ENCODE results near the gene PPP4C. TPM values are rescaled to one million over a fixed set of nuclear protein-coding genes. Genes with fewer than 3 reads are reported as not detected.
A peak's percentile ranks its signal among the peaks of the same experiment; 100 is the strongest.

Gene PPP4C
- total RNA-seq, 1 experiment from 2014 or later: 165 TPM

DNA sequence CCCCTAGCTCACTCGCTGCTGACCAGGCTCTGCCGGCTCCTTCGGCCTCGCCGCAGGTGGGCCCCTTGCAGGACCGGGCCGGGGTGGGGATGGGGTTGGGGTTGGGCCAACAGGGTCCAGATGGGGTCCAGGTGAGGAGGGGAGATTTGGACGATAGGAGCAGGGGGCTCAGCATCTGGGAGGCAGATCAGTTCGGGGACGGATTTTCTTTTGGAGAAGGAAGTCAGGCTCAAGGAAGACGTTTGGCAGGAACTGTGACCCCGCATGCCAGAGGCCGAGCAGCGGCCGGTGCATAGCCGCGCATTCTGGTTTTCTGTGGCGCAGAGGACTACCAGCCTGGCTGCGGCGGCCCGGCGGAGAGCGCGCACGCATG, 11.1 kb upstream of the PPP4C start:
- no peaks in the 10 kb centered on the region for H3K9me2 ChIP-seq (ENCODE audit: insufficient read depth)
- BruUV-seq (replicated peaks): no TSS peak
- H3K27ac ChIP-seq (ENCODE audit: low read depth, low read length): peak overlapping the region; percentile 100
- peak overlapping the region; percentile 95 for H3K4me2 ChIP-seq (ENCODE audit: low read length)
- ATAC-seq (peak; percentile 7), DNase-seq (ENCODE audit: low read depth, low spot score) (no peak)
- H3K36me3 ChIP-seq (ENCODE audit: control insufficient read depth in 1 of 2, insufficient read depth in 2 of 2, low read length in 2 of 2): peaks cover 19 to 36% of the 10 kb centered on the region in 2 experiments
- H3K4me1 ChIP-seq (ENCODE audit: control insufficient read depth in 1 of 2, insufficient read depth in 2 of 2, low read length in 2 of 2): peaks cover 25 to 49% of the 10 kb centered on the region in 2 experiments
- POLR2A ChIA-PET: interaction anchor here (0.6 to 2.7 kb wide), 6 partner anchors 8 to 1752 kb away, joined by 4 to 13 read pairs (median 10); partner anchors contain the start of gene TBX6
- TF ChIP-seq EGR1 (IDR thresholded peaks at IDR 0.05; ENCODE audit: low read depth) (no peak), ZFX (IDR thresholded peaks at IDR 0.05) (peak; percentile 80), POLR2A (IDR thresholded peaks at IDR 0.05; ENCODE audit: borderline replicate concordance, extremely low read depth, insufficient read depth, insufficient read length) (peak; percentile 74)
- peak overlapping the region; percentile 99 for H3K9ac ChIP-seq (ENCODE audit: low read length)
- no peaks in the 10 kb centered on the region for H3K27me3 ChIP-seq (ENCODE audit: insufficient read depth, low read length)
- H2AFZ ChIP-seq (ENCODE audit: low read depth, low read length, poor library complexity, severe bottlenecking): no peak overlapping the region
- intact Hi-C loops (cut with micrococcal nuclease): no loop called here
- RAD21 ChIA-PET (ENCODE audit: low non-redundant PET in 1 of 2, low total read pairs in 2 of 2, uncharacterized antibody in 2 of 2, unreplicated experiment in 2 of 2): no interaction called here
- peaks cover 8% of the 10 kb centered on the region; the same call in 1 of the 2 replicates for H4K20me1 ChIP-seq (ENCODE audit: insufficient read depth)
- H3K9me3 ChIP-seq (ENCODE audit: control insufficient read depth in 1 of 2, insufficient read depth in 1 of 2, low read depth in 1 of 2, low read length in 2 of 2): no peaks in the 10 kb centered on the region
- H3K4me3 ChIP-seq (replicated peaks in 1 of 2; ENCODE audit: low read depth in 1 of 2, low read length in 2 of 2): peak overlapping the region; percentile 98
- H3K79me2 ChIP-seq (ENCODE audit: insufficient read depth, low read length): peaks cover 50% of the 10 kb centered on the region
- CTCF ChIA-PET: interaction anchor here (0.6 kb wide), 1 partner anchor 9 kb away, joined by 3 read pairs; no protein-coding TSS in a partner anchor

- intact Hi-C loops (cut with micrococcal nuclease): no loop called here
- TF ChIP-seq, protein P1, sequence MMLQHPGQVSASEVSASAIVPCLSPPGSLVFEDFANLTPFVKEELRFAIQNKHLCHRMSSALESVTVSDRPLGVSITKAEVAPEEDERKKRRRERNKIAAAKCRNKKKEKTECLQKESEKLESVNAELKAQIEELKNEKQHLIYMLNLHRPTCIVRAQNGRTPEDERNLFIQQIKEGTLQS (IDR thresholded peaks at IDR 0.05): no peak
- TF ChIP-seq ZFX (IDR thresholded peaks at IDR 0.05): peak; percentile 72
- no peak for TF ChIP-seq SRF (IDR thresholded peaks at IDR 0.05; ENCODE audit: low read depth)
- no peak for TF ChIP-seq SP1 (IDR thresholded peaks at IDR 0.05; ENCODE audit: low read depth)
- TF ChIP-seq ZBTB33 (IDR thresholded peaks at IDR 0.05; ENCODE audit: extremely low read depth, insufficient replicate concordance, low read length): no peak
- TF ChIP-seq CEBPB (IDR thresholded peaks at IDR 0.05; ENCODE audit: low read depth): no peak
- TF ChIP-seq ZNF274 (IDR thresholded peaks at IDR 0.05; ENCODE audit: low read depth, low read length): no peak
- TF ChIP-seq JUND (IDR thresholded peaks at IDR 0.05): no peak
- TF ChIP-seq FOSL1 (IDR thresholded peaks at IDR 0.05; ENCODE audit: low read depth): no peak
- peak; percentile 58 for TF ChIP-seq TCF7L2 (IDR thresholded peaks at IDR 0.05; ENCODE audit: borderline replicate concordance, extremely low read depth, insufficient read depth, insufficient read length)
- no peak for TF ChIP-seq CBX3 (IDR thresholded peaks at IDR 0.05; ENCODE audit: low read depth)
- no peak for TF ChIP-seq SIN3A (IDR thresholded peaks at IDR 0.05; ENCODE audit: low read depth)
- TF ChIP-seq EZH2phosphoT487 (IDR thresholded peaks at IDR 0.05; ENCODE audit: borderline replicate concordance): no peak
- TF ChIP-seq POLR2A (IDR thresholded peaks at IDR 0.05; ENCODE audit: borderline replicate concordance, extremely low read depth, insufficient read depth, insufficient read length): peak; percentile 40
- no peak for TF ChIP-seq EZH2 (IDR thresholded peaks at IDR 0.05)
- TF ChIP-seq EGR1 (IDR thresholded peaks at IDR 0.05; ENCODE audit: low read depth): no peak
These were observed 10.5 kb upstream of the PPP4C start, which contains the start of gene ALDOA for GRCh38 chr16:30065102-30065942. Gene ALDOA, plus strand, starts transcription at chr16:30065760. Its CDS starts 1,138 bp downstream, at chr16:30066898.

More at GRCh38 chr16:30065102-30065942, 10.5 kb upstream of the PPP4C start, which contains the start of gene ALDOA:
- Histone ChIP-seq H2AFZ (ENCODE audit: low read depth, low read length, poor library complexity, severe bottlenecking) (no peak within 1 kb of the TSS), H3K36me3 (ENCODE audit: control insufficient read depth in 1 of 2, insufficient read depth in 2 of 2, low read length in 2 of 2) (peaks cover 25 to 42% of the 10 kb centered on the region in 2 experiments), H3K9ac (ENCODE audit: low read length) (peak within 1 kb of the TSS; percentile 99), H3K27ac (ENCODE audit: low read depth, low read length) (peak within 1 kb of the TSS; percentile 100), H3K4me2 (ENCODE audit: low read length) (peak within 1 kb of the TSS; percentile 95), H3K4me3 (replicated peaks in 1 of 2; ENCODE audit: low read depth in 1 of 2, low read length in 2 of 2) (peak within 1 kb of the TSS; percentile 98), H3K4me1 (ENCODE audit: control insufficient read depth in 1 of 2, insufficient read depth in 2 of 2, low read length in 2 of 2) (peaks cover 25 to 50% of the 10 kb centered on the region in 2 experiments), H3K79me2 (ENCODE audit: insufficient read depth, low read length) (peaks cover 56% of the 10 kb centered on the region), H3K9me2 (ENCODE audit: insufficient read depth) (no peaks in the 10 kb centered on the region), H4K20me1 (ENCODE audit: insufficient read depth) (peaks cover 8% of the 10 kb centered on the region; the same call in 1 of the 2 replicates), H3K27me3 (ENCODE audit: insufficient read depth, low read length) (no peaks in the 10 kb centered on the region), H3K9me3 (ENCODE audit: control insufficient read depth in 1 of 2, insufficient read depth in 1 of 2, low read depth in 1 of 2, low read length in 2 of 2) (no peaks in the 10 kb centered on the region)
- ATAC-seq: peak; percentile 85
- ChIA-PET POLR2A (interaction anchor here (1.2 to 2.7 kb wide), 5 partner anchors 9 to 25 kb away, joined by 4 to 13 read pairs (median 11); partner anchors contain the start of gene TBX6), CTCF (interaction anchor here (1.1 to 4.4 kb wide), 3 partner anchors 10 to 27 kb away, joined by 4 to 28 read pairs (median 10); partner anchors contain the start of genes PPP4C and TBX6), RAD21 (ENCODE audit: low non-redundant PET in 1 of 2, low total read pairs in 2 of 2, uncharacterized antibody in 2 of 2, unreplicated experiment in 2 of 2) (no interaction called here)
- DNase-seq (ENCODE audit: low read depth, low spot score): peak; percentile 93
- TSS peak; percentile 81 for BruUV-seq (replicated peaks)
